ENCODE measurements around the gene DDX10.

GRCh38 chr11:108866781-108867180 lies 201.9 kb downstream of the DDX10 start:
- TF ChIP-seq POLR2A (IDR thresholded peaks at IDR 0.05; ENCODE audit: low read length): no peak
- no peak for TF ChIP-seq GATA1 (IDR thresholded peaks at IDR 0.05; ENCODE audit: low read depth, low read length)

Data from erythroblast (primary cell).